HG02588 (cell line): ENCODE results near the gene SIGLEC12.
"Not testable (repeated sequence)": the region's sequence is repeated elsewhere in the genome, so short reads cannot be mapped to it uniquely, and the experiment has no call there.

ENCODE experiments used
- ATAC-seq: cut with Tn5 transposase; IDR thresholded peaks from one replicate; pipeline ENCODE4 v1.9.1; 2021; ENCODE audit warnings: mild to moderate bottlenecking, moderate library complexity; ENCODE audit not compliant: unreplicated experiment

Gene SIGLEC12

GRCh38 chr19:51524666-51525264 lies 23.2 kb upstream of the SIGLEC12 start:
- no peak for ATAC-seq

GRCh38 chr19:51521781-51522180 lies 20.2 kb upstream of the SIGLEC12 start:
- no peak for ATAC-seq

- no peak for ATAC-seq
Observed at GRCh38 chr19:51521357-51521756, 19.8 kb upstream of the SIGLEC12 start.

GRCh38 chr19:51520728-51521127 lies 19.1 kb upstream of the SIGLEC12 start:
- ATAC-seq, result no peak

- ATAC-seq, result no peak
Observed at GRCh38 chr19:51514866-51515481, 13.4 kb upstream of the SIGLEC12 start.

GRCh38 chr19:51513968-51514367 lies 12.4 kb upstream of the SIGLEC12 start:
- no peak for ATAC-seq

GRCh38 chr19:51511353-51511752 lies 9.8 kb upstream of the SIGLEC12 start:
- ATAC-seq, result no peak

- ATAC-seq, result no peak
Observed at GRCh38 chr19:51509823-51510660, 8.4 kb upstream of the SIGLEC12 start.

GRCh38 chr19:51508059-51508733 lies 6.6 kb upstream of the SIGLEC12 start:
- no peak for ATAC-seq

GRCh38 chr19:51507640-51508058 lies 6.0 kb upstream of the SIGLEC12 start:
- no peak for ATAC-seq

GRCh38 chr19:51507192-51507591 lies 5.6 kb upstream of the SIGLEC12 start:
- no peak for ATAC-seq

GRCh38 chr19:51505904-51506303 lies 4.3 kb upstream of the SIGLEC12 start:
- ATAC-seq, result no peak

GRCh38 chr19:51503896-51504295 lies 2.3 kb upstream of the SIGLEC12 start:
- ATAC-seq, result no peak

- no peak for ATAC-seq
Observed at GRCh38 chr19:51503286-51503817, 1.8 kb upstream of the SIGLEC12 start.

- ATAC-seq, result not testable (repeated sequence)
Observed at GRCh38 chr19:51500931-51501330, 669 bp downstream of the SIGLEC12 start.

- ATAC-seq, result no peak
Observed at GRCh38 chr19:51497666-51498065, 3.9 kb downstream of the SIGLEC12 start.

- ATAC-seq, result no peak
Observed at GRCh38 chr19:51493776-51494175, 7.8 kb downstream of the SIGLEC12 start.

- ATAC-seq, result no peak
Observed at GRCh38 chr19:51491586-51491985, 10.0 kb downstream of the SIGLEC12 start.

- ATAC-seq, result no peak
Observed at GRCh38 chr19:51490676-51491075, 10.9 kb downstream of the SIGLEC12 start.

- ATAC-seq, result no peak
Observed at GRCh38 chr19:51489113-51489512, 12.5 kb downstream of the SIGLEC12 start.

GRCh38 chr19:51488491-51488890 lies 13.1 kb downstream of the SIGLEC12 start:
- no peak for ATAC-seq
